Measurements from ENCODE around the gene NCKAP1. TPM values are rescaled to one million over a fixed set of nuclear protein-coding genes. Genes with fewer than 3 reads are reported as not detected.

The NCKAP1 gene
- total RNA-seq, 1 experiment from 2014 or later: 112 TPM

DNA sequence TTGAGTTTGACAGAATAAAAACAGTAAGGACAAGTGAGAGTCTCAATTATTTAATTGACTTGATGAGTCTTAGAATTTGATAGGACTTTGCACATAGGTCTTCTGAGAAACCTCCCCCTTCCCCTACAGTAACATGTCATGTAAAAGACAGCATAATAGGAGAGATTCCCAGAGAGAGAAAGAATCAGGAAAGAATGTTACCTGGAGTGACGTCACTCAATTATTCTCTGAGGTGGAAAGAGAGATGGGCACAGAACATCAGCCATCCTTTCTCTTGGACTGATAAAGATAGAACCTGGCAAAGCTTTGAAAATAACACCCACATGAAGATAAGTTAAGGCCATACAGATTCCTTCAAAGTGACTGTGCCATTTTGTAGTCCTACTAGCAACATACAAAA, 152.5 kb downstream of the NCKAP1 start:
- no peaks in the 10 kb centered on the region for H3K27me3 ChIP-seq (ENCODE audit: insufficient read depth, low read length)
- no peak overlapping the region for H3T11ph ChIP-seq (ENCODE audit: low read length)
- no peak overlapping the region for H2BK120ac ChIP-seq (ENCODE audit: low read depth, low read length, poor library complexity, severe bottlenecking)
- WGBS (ENCODE audit: extremely low coverage, insufficient read length, low lambda C conversion rate): no CpG with 5 or more reads among the region's 1 CpG
- Mint-ChIP-seq H3K27ac (no peak overlapping the region), H3K4me1 (0 out of 4 replicates have a peak, but pooled peaks cover 0 to 6% of the 10 kb centered on the region in 2 experiments), H3K9me3 (no peaks in the 10 kb centered on the region), H3K4me3 (no peak overlapping the region), H3K36me3 (ENCODE audit: insufficient read depth in 1 of 3, low read depth in 3 of 3) (no peaks in the 10 kb centered on the region), H3K27me3 (ENCODE audit: low read depth) (no peaks in the 10 kb centered on the region)
- no peaks in the 10 kb centered on the region for H3K79me2 ChIP-seq (ENCODE audit: insufficient read depth, low read length)
- H2BK12ac ChIP-seq (ENCODE audit: insufficient read length, low read depth, low read length): no peak overlapping the region
- no peak overlapping the region for H3K9ac ChIP-seq (ENCODE audit: extremely low read depth, insufficient read length, low read length)
- no peak overlapping the region for H3K23ac ChIP-seq (ENCODE audit: insufficient read length, low read depth, low read length)
- no peak overlapping the region for H2BK15ac ChIP-seq (ENCODE audit: low read depth, low read length)
- no peak for TF ChIP-seq CTCF (conservative IDR thresholded peaks at IDR 0.05)
- no peak overlapping the region for H3K56ac ChIP-seq (ENCODE audit: insufficient read length, low read depth, low read length)
- H3K9me3 ChIP-seq (ENCODE audit: control insufficient read depth, low read depth, low read length): no peaks in the 10 kb centered on the region
- H2AFZ ChIP-seq (ENCODE audit: low read length): no peak overlapping the region
- no peak overlapping the region for H4K91ac ChIP-seq (ENCODE audit: insufficient read length, low read depth, low read length)
- no peak overlapping the region for H3K4ac ChIP-seq (ENCODE audit: low read depth, low read length)
- H3K4me2 ChIP-seq (ENCODE audit: insufficient read depth, insufficient read length, low read length): no peak overlapping the region
- H4K20me1 ChIP-seq (ENCODE audit: control insufficient read depth, insufficient read depth, insufficient read length): no peaks in the 10 kb centered on the region
- H2BK20ac ChIP-seq (ENCODE audit: low read depth, low read length, poor library complexity, severe bottlenecking): no peak overlapping the region
- no peak for DNase-seq
- H3K18ac ChIP-seq (ENCODE audit: insufficient read length, low read depth, low read length): no peak overlapping the region
- H4K5ac ChIP-seq (ENCODE audit: insufficient read length, low read depth, low read length): no peak overlapping the region
- H3K4me1 ChIP-seq (ENCODE audit: insufficient read depth, low read length): no peaks in the 10 kb centered on the region
- H3K23me2 ChIP-seq (ENCODE audit: insufficient read length, low read depth, low read length, poor library complexity, severe bottlenecking): no peaks in the 10 kb centered on the region
- H4K8ac ChIP-seq (replicated peaks; ENCODE audit: insufficient read length, low read depth, low read length): no peak overlapping the region
- H3K27ac ChIP-seq (ENCODE audit: insufficient read length, low read depth, low read length): no peak overlapping the region
- H3K14ac ChIP-seq (ENCODE audit: insufficient read depth, low read length): no peak overlapping the region
- H2BK5ac ChIP-seq (ENCODE audit: insufficient read length, low read length): no peak overlapping the region
- H3K79me1 ChIP-seq (ENCODE audit: insufficient read depth, low read depth, low read length, poor library complexity, severe bottlenecking): no peaks in the 10 kb centered on the region
- no peak overlapping the region for H2AK5ac ChIP-seq (ENCODE audit: insufficient read length, low read length)

Data from H9 (cell line).